ENCODE measurements around the gene MMP15. TPM values are rescaled to one million over a fixed set of nuclear protein-coding genes. Genes with fewer than 3 reads are reported as not detected.
"Not testable (repeated sequence)": the region's sequence is repeated elsewhere in the genome, so short reads cannot be mapped to it uniquely, and the experiment has no call there.

MMP15 gene
- total RNA-seq, 6 experiments from 2014 or later: 0.82 to 4.1 (median 1.1) TPM

- H3K36me3 Mint-ChIP-seq (ENCODE audit: low read depth): no peaks in the 10 kb centered on the region
- no peaks in the 10 kb centered on the region; the same call in 1 of the 2 replicates for H3K27me3 Mint-ChIP-seq (ENCODE audit: insufficient read depth)
Observed at GRCh38 chr16:58070585-58070984, 45.0 kb downstream of the MMP15 start.

GRCh38 chr16:58072134-58072533, 46.6 kb downstream of the MMP15 start:
- not testable (repeated sequence) for H3K4me1 Mint-ChIP-seq (ENCODE audit: low read depth); H3K36me3 Mint-ChIP-seq (ENCODE audit: low read depth); DNase-seq; H3K27me3 Mint-ChIP-seq (ENCODE audit: insufficient read depth); H3K27ac Mint-ChIP-seq; H3K4me3 Mint-ChIP-seq
- H3K9me3 Mint-ChIP-seq: peaks cover 20% of the 10 kb centered on the region

More at GRCh38 chr16:58070585-58070984, 45.0 kb downstream of the MMP15 start:
- no peak for TF ChIP-seq CTCF (IDR thresholded peaks at IDR 0.05)
- Mint-ChIP-seq H3K4me3 (no peak overlapping the region), H3K27ac (no peak overlapping the region), H3K9me3 (peaks cover 11% of the 10 kb centered on the region), H3K4me1 (ENCODE audit: low read depth) (no peaks in the 10 kb centered on the region)
- DNase-seq: no peak

GRCh38 chr16:58073086-58073485, 47.5 kb downstream of the MMP15 start:
- H3K36me3 Mint-ChIP-seq (ENCODE audit: low read depth); H3K4me1 Mint-ChIP-seq (ENCODE audit: low read depth); H3K27me3 Mint-ChIP-seq (ENCODE audit: insufficient read depth); H3K4me3 Mint-ChIP-seq; H3K27ac Mint-ChIP-seq; DNase-seq: not testable (repeated sequence)
- peaks cover 23% of the 10 kb centered on the region for H3K9me3 Mint-ChIP-seq

- no peak for TF ChIP-seq CTCF (IDR thresholded peaks at IDR 0.05)
- Mint-ChIP-seq H3K4me3 (no peak overlapping the region), H3K4me1 (ENCODE audit: low read depth) (no peaks in the 10 kb centered on the region), H3K36me3 (ENCODE audit: low read depth) (peaks cover 7% of the 10 kb centered on the region; the same call in 1 of the 2 replicates), H3K27ac (no peak overlapping the region), H3K9me3 (peaks cover 23% of the 10 kb centered on the region), H3K27me3 (ENCODE audit: insufficient read depth) (peaks cover 3% of the 10 kb centered on the region; the same call in 1 of the 2 replicates)
- DNase-seq: no peak
Observed at GRCh38 chr16:58074657-58075056, 49.1 kb downstream of the MMP15 start.

- DNase-seq: no peak
- no peak for TF ChIP-seq CTCF (IDR thresholded peaks at IDR 0.05)
- Mint-ChIP-seq H3K9me3 (peaks cover 21% of the 10 kb centered on the region), H3K4me3 (no peak overlapping the region), H3K27ac (no peak overlapping the region), H3K27me3 (ENCODE audit: insufficient read depth) (peaks cover 3% of the 10 kb centered on the region), H3K36me3 (ENCODE audit: low read depth) (peaks cover 7% of the 10 kb centered on the region; the same call in 1 of the 2 replicates), H3K4me1 (ENCODE audit: low read depth) (no peaks in the 10 kb centered on the region)
Observed at GRCh38 chr16:58076514-58076913, 51.0 kb downstream of the MMP15 start.

GRCh38 chr16:58077796-58078195, 52.2 kb downstream of the MMP15 start:
- H3K27me3 Mint-ChIP-seq (ENCODE audit: insufficient read depth): peaks cover 6% of the 10 kb centered on the region
- no peak overlapping the region for H3K4me3 Mint-ChIP-seq
- H3K27ac Mint-ChIP-seq: no peak overlapping the region
- peaks cover 7% of the 10 kb centered on the region; the same call in 1 of the 2 replicates for H3K36me3 Mint-ChIP-seq (ENCODE audit: low read depth)
- DNase-seq: no peak
- TF ChIP-seq CTCF (IDR thresholded peaks at IDR 0.05): no peak
- no peaks in the 10 kb centered on the region for H3K4me1 Mint-ChIP-seq (ENCODE audit: low read depth)
- H3K9me3 Mint-ChIP-seq: peaks cover 12% of the 10 kb centered on the region

- Mint-ChIP-seq H3K9me3 (peaks cover 12% of the 10 kb centered on the region), H3K27me3 (ENCODE audit: insufficient read depth) (peaks cover 16% of the 10 kb centered on the region)
- DNase-seq; H3K36me3 Mint-ChIP-seq (ENCODE audit: low read depth); H3K4me3 Mint-ChIP-seq; H3K27ac Mint-ChIP-seq; H3K4me1 Mint-ChIP-seq (ENCODE audit: low read depth): not testable (repeated sequence)
Observed at GRCh38 chr16:58080657-58081056, 55.1 kb downstream of the MMP15 start.
